ENCODE data around the gene CDK1. TPM values are rescaled to one million over a fixed set of nuclear protein-coding genes. Genes with fewer than 3 reads are reported as not detected.

Gene CDK1
- 1.6 TPM for total RNA-seq

GRCh38 chr10:60778214-60778970 is at the start of gene CDK1:
Gene CDK1 (plus strand): TSS chr10:60778478. CDS start chr10:60780166, 1,688 bp downstream.
- intact Hi-C loops (cut with DNase I): no loop called here

GRCh38 chr10:60729106-60729505 is 49.2 kb upstream of the CDK1 start:
- ATAC-seq: no peak

More at GRCh38 chr10:60778214-60778970, at the start of gene CDK1:
- peak; percentile 100 for ATAC-seq
- peak; percentile 96 for DNase-seq (ENCODE audit: low spot score)

GRCh38 chr10:60731134-60731885 is 47.0 kb upstream of the CDK1 start:
- DNase-seq (ENCODE audit: low spot score): no peak
- intact Hi-C loops (cut with DNase I): no loop called here
- ATAC-seq: no peak

More at GRCh38 chr10:60729106-60729505, 49.2 kb upstream of the CDK1 start:
- no peak for DNase-seq (ENCODE audit: low spot score)
- intact Hi-C loops (cut with DNase I): no loop called here

DNA sequence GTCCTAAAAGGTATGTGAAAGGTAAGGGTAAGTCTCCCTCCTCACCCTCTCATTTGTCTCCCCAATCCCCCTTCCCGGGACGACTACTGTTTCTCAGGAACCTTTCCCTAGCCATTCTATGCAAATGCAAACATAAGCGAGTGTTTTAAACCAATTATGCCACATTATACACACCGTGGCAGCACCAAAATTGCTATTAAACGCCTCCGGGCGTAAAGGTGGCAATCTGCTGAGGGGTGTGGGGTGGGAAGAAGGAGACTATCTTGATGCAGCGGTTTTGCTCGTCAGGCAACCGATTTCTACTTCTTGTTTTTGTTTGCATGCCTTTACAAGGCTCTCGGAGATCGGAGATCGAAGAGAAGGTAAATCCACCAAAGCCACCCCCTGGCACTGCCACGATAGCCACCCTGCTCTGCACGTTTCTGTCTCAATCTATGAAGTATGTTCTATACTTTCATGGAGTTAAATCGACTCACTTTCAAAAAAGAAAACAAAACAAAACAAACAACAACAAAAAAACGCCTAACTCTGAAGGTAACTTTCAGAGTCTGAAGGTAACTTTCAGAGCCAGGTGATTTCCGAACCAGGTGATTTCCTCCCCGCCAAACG is 46.0 kb upstream of the CDK1 start:
- intact Hi-C loops (cut with DNase I): no loop called here
- DNase-seq (ENCODE audit: low spot score): no peak
- no peak for ATAC-seq

DNA sequence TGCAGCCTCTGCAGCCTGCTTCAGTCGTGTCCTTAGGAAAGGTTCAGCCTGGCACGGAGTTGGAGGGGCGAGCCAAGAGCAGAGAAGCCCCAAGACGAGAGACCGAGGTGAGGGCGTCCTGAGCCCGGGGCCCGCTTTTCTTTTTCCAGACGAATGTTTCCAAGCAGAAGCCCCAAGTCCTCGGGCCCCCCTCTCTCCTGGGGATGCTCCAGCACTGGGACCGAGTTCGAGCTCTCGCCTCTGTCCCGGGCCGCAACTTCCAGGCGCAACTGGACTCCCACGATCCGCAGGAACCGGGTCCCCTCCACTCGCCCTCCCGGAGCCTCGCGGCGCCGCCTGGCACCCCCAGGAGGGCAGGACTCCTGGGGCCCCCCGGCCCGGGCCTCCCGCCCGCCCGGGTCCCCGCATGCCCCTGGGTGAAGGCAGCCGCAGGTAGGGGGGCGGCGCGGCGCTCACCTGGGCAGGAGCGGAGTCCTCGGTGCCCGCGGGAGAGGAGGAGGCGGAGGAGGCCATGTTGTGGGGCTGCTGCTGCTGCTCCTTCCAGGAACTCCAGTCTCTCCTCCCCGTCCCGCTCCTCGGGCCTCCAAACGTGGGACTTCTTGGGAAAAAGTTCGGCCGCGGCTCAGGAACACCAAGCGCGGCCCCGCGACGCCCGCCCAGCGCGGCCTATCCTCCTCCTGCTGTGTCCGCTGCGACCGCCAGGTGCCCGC is 45.3 kb upstream of the CDK1 start:
- no peak for ATAC-seq
- intact Hi-C loops (cut with DNase I): no loop called here
- DNase-seq (ENCODE audit: low spot score): no peak

GRCh38 chr10:60733517-60733822 is 44.8 kb upstream of the CDK1 start:
- intact Hi-C loops (cut with DNase I): no loop called here
- DNase-seq (ENCODE audit: low spot score): no peak
- peak; percentile 32 for ATAC-seq

- intact Hi-C loops (cut with DNase I): no loop called here
- ATAC-seq: no peak
- no peak for DNase-seq (ENCODE audit: low spot score)
These were observed 44.5 kb upstream of the CDK1 start for GRCh38 chr10:60733826-60734225.

DNA sequence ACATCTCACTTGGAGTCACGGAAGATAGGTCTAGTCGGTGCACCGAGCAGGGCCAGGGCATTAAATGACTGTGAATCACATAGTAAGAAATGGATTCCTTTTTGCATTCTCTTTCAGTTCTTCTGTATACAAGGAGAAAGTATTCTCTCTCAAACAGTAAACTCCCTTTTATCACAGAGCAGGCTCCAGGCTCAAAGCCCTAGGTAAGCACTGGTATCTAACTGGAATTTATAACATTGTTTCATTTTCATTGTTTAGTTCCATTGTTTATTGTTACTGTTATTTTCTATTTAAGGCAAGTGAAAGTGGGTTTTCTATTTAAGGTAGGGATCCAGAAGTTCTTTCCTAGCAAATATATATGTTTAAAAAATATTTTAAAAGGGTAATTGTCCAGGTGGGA is 44.1 kb upstream of the CDK1 start:
- intact Hi-C loops (cut with DNase I): no loop called here
- ATAC-seq: no peak
- no peak for DNase-seq (ENCODE audit: low spot score)

DNA sequence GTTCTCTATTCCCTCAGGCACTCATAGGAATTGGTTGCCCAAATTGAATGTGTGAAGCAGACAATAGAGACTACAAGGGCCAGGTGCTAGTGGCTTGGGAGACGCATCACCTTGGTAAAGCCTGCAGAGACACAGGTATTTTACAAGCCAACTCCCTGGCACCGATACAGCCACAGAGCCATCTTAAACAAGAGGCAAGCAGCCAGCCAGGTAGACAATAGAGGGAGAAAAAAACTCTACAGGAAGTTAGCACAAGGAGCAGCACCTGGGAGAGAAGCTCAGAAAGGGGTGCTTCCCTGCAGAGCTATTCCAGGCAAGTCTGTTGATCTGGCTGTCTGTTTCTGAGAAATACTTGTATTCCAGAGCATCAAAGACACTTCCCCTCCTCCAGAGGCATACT is 43.0 kb upstream of the CDK1 start:
- DNase-seq (ENCODE audit: low spot score): no peak
- intact Hi-C loops (cut with DNase I): no loop called here
- ATAC-seq: no peak

DNA sequence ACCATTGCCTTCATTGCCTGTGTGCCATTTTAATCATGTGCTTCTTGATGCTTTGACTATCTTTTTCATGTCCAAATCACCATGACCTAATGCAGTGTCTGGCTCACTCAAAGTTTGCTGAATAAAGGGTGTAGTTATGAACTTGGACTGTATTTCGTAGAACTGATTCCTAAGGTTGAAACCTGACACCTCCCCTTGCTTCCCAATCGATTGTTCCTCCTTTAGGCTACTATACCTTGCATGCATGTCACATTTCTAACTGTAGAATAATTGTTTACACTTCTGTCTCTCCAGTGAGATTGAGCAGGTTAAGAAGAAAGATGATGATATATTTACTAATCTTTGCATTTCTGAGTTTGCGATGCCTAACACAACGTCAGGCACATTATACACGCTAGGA is 41.0 kb upstream of the CDK1 start:
- intact Hi-C loops (cut with DNase I): no loop called here
- DNase-seq (ENCODE audit: low spot score): no peak
- ATAC-seq: no peak

DNA sequence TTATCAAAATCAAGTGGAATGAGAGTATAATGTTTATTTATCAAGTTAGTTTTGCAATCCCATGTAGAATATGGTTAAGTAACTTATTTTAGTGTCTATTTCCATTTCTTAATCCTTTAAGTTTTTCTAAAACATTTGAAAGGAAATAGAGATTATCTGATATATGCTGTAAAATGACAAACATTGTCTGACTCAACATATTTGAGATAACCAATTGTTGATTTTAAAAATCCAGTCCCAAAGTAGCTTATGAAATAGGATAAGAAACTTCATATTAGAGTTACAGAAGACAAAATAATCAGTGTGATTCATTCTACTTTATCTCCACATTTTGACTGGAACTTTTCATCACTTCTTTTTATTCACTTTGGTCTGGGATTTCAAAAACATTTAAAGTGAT is 38.7 kb upstream of the CDK1 start:
- DNase-seq (ENCODE audit: low spot score) (no peak), ATAC-seq (no peak)
- intact Hi-C loops (cut with DNase I): no loop called here

GRCh38 chr10:60742512-60742911 is 35.8 kb upstream of the CDK1 start:
- DNase-seq (ENCODE audit: low spot score): no peak
- intact Hi-C loops (cut with DNase I): no loop called here
- no peak for ATAC-seq

DNA sequence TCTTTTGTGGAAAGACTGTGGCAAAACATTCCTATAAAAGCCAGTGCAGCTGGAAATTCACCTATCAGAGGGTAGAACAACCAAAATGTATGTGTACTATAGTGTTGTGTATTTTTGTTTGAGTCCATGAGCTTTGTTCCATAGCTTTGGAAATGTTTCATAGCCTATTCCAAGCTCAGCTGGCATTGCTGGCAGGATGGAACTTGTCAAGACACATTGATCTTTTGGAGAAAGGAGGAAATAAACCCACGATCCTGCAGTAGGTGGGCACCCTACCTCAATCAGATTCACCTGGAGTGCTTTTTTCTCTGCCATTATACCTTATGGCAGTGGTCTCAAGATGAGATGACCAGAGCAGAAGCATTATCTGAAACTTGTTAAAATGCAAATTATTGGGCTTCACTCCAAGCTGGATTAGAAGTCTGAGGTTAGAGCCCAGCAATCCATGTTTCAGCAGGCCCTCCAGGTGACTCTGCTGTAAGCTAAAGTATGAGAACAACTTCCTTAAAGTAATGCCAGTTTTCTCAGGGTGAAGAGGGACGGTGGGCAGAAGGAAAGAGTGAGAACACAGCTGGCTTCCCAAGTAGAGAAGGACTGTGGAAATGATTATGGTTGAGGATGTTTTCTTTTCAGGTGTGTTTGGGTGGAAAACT is 30.3 kb upstream of the CDK1 start:
- ATAC-seq (no peak), DNase-seq (ENCODE audit: low spot score) (no peak)
- intact Hi-C loops (cut with DNase I): no loop called here

DNA sequence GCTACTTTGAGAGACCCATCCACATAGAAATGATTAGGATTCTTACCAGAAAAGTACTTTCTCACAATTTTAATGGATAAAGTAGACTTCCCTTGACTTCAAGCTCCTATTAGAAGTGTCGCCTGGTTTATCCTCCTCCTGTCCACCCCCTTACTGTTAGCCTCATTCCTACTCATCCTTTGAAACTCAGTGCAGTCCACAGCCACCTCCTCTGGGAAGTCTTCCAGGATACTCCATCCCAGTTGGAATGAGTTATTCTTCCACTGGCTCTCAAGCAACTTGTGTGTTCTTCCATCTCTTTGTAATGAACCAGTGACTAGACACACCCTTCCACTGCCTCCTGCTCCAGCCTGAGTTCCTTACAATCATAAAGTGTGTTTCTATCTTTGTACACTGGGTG is 25.1 kb upstream of the CDK1 start:
- DNase-seq (ENCODE audit: low spot score) (no peak), ATAC-seq (no peak)
- intact Hi-C loops (cut with DNase I): no loop called here

- no peak for ATAC-seq
- no peak for DNase-seq (ENCODE audit: low spot score)
- intact Hi-C loops (cut with DNase I): no loop called here
These were observed 24.5 kb upstream of the CDK1 start for GRCh38 chr10:60753817-60754216.

GRCh38 chr10:60757420-60757895 is 20.8 kb upstream of the CDK1 start:
- ATAC-seq: no peak
- DNase-seq (ENCODE audit: low spot score): no peak
- intact Hi-C loops (cut with DNase I): no loop called here

- no peak for ATAC-seq
- intact Hi-C loops (cut with DNase I): no loop called here
- DNase-seq (ENCODE audit: low spot score): no peak
These were observed 19.1 kb upstream of the CDK1 start for GRCh38 chr10:60759181-60759580.

GRCh38 chr10:60760711-60761210 is 17.5 kb upstream of the CDK1 start:
- no peak for DNase-seq (ENCODE audit: low spot score)
- intact Hi-C loops (cut with DNase I): no loop called here

GRCh38 chr10:60762554-60762953 is 15.7 kb upstream of the CDK1 start:
- intact Hi-C loops (cut with DNase I): no loop called here
- DNase-seq (ENCODE audit: low spot score): no peak
- ATAC-seq: no peak

More at GRCh38 chr10:60760711-60761210, 17.5 kb upstream of the CDK1 start:
- no peak for ATAC-seq
